Measurements from ENCODE around the gene HDAC9. TPM values are rescaled to one million over a fixed set of nuclear protein-coding genes. Genes with fewer than 3 reads are reported as not detected.

The HDAC9 gene
- total and polyA plus RNA-seq, 2 experiments from 2014 or later: 32.7 to 101 TPM

GRCh38 chr7:18806177-18806576, 310.6 kb downstream of the HDAC9 start:
- Histone ChIP-seq H3K4me1 (ENCODE audit: low read depth) (peaks cover 28% of the 10 kb centered on the region), H3K9me3 (ENCODE audit: low read depth) (no peaks in the 10 kb centered on the region), H3K36me3 (no peaks in the 10 kb centered on the region), H3K27me3 (no peaks in the 10 kb centered on the region), H3K27ac (no peak overlapping the region), H3K4me3 (no peak overlapping the region)
- TF ChIP-seq, protein P1, sequence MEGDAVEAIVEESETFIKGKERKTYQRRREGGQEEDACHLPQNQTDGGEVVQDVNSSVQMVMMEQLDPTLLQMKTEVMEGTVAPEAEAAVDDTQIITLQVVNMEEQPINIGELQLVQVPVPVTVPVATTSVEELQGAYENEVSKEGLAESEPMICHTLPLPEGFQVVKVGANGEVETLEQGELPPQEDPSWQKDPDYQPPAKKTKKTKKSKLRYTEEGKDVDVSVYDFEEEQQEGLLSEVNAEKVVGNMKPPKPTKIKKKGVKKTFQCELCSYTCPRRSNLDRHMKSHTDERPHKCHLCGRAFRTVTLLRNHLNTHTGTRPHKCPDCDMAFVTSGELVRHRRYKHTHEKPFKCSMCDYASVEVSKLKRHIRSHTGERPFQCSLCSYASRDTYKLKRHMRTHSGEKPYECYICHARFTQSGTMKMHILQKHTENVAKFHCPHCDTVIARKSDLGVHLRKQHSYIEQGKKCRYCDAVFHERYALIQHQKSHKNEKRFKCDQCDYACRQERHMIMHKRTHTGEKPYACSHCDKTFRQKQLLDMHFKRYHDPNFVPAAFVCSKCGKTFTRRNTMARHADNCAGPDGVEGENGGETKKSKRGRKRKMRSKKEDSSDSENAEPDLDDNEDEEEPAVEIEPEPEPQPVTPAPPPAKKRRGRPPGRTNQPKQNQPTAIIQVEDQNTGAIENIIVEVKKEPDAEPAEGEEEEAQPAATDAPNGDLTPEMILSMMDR (IDR thresholded peaks at IDR 0.05; ENCODE audit: low read depth, low read length): no peak
- DNase-seq (ENCODE audit: low read depth in 1 of 2, low spot score in 1 of 2): no peak

DNA sequence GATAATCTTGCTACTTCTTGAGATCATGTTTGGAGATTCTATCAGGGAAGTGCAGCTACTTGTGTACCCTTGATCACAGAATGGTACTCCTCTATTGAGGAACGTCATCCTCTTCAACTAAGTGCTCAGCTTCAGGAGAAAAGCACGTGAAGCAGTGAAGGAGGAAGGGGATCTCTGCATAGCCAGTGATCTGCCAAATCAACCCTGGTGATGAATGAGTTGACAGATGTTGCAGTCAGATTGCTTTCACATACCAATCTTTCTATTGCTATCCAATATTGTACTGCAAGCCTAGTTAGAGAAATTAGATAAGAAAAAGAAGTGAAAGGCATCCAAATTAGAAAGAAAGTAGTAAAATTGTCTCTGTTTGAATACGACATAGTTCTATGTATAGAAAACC, 312.5 kb downstream of the HDAC9 start:
- TF ChIP-seq, protein P1 (IDR thresholded peaks at IDR 0.05; ENCODE audit: low read depth, low read length): no peak
- Histone ChIP-seq H3K27ac (no peak overlapping the region), H3K4me1 (ENCODE audit: low read depth) (peaks cover 26% of the 10 kb centered on the region), H3K27me3 (no peaks in the 10 kb centered on the region), H3K9me3 (ENCODE audit: low read depth) (no peaks in the 10 kb centered on the region), H3K36me3 (no peaks in the 10 kb centered on the region), H3K4me3 (no peak overlapping the region)
- no peak for DNase-seq (ENCODE audit: low read depth in 1 of 2, low spot score in 1 of 2)

- TF ChIP-seq, protein P1 (IDR thresholded peaks at IDR 0.05; ENCODE audit: low read depth, low read length): no peak
- H3K36me3 ChIP-seq: no peaks in the 10 kb centered on the region
- no peaks in the 10 kb centered on the region for H3K27me3 ChIP-seq
- DNase-seq (ENCODE audit: low read depth in 1 of 2, low spot score in 1 of 2): peak in 1 of 2 donors; percentile 76
- peaks cover 5% of the 10 kb centered on the region for H3K4me1 ChIP-seq (ENCODE audit: low read depth)
- no peak overlapping the region for H3K27ac ChIP-seq
- no peaks in the 10 kb centered on the region for H3K9me3 ChIP-seq (ENCODE audit: low read depth)
- no peak overlapping the region for H3K4me3 ChIP-seq
These were observed 319.9 kb downstream of the HDAC9 start for GRCh38 chr7:18815261-18815960.

GRCh38 chr7:18820981-18821380, 325.4 kb downstream of the HDAC9 start:
- TF ChIP-seq, protein P1 (IDR thresholded peaks at IDR 0.05; ENCODE audit: low read depth, low read length): no peak
- H3K4me3 ChIP-seq: no peak overlapping the region

GRCh38 chr7:18821554-18821953, 326.0 kb downstream of the HDAC9 start:
- Histone ChIP-seq H3K4me3 (no peak overlapping the region), H3K27me3 (no peaks in the 10 kb centered on the region), H3K9me3 (ENCODE audit: low read depth) (no peaks in the 10 kb centered on the region), H3K4me1 (ENCODE audit: low read depth) (no peaks in the 10 kb centered on the region), H3K27ac (no peak overlapping the region), H3K36me3 (no peaks in the 10 kb centered on the region)
- TF ChIP-seq, protein P1 (IDR thresholded peaks at IDR 0.05; ENCODE audit: low read depth, low read length): no peak
- no peak for DNase-seq (ENCODE audit: low read depth in 1 of 2, low spot score in 1 of 2)

More at GRCh38 chr7:18820981-18821380, 325.4 kb downstream of the HDAC9 start:
- H3K27ac ChIP-seq: no peak overlapping the region
- H3K4me1 ChIP-seq (ENCODE audit: low read depth): no peaks in the 10 kb centered on the region
- no peaks in the 10 kb centered on the region for H3K27me3 ChIP-seq
- H3K9me3 ChIP-seq (ENCODE audit: low read depth): no peaks in the 10 kb centered on the region
- DNase-seq (ENCODE audit: low read depth in 1 of 2, low spot score in 1 of 2): no peak
- no peaks in the 10 kb centered on the region for H3K36me3 ChIP-seq
